HG03457 (cell line): ENCODE measurements around the gene KLRF2.

ENCODE experiments used
- ATAC-seq: cut with Tn5 transposase; IDR thresholded peaks from one replicate; pipeline ENCODE4 v1.9.1; 2021; ENCODE audit warnings: moderate number of reproducible peaks; ENCODE audit not compliant: unreplicated experiment

KLRF2 gene

GRCh38 chr12:9933958-9934357, 52.7 kb downstream of the KLRF2 start:
- ATAC-seq: no peak

GRCh38 chr12:9935026-9935425, 53.7 kb downstream of the KLRF2 start:
- no peak for ATAC-seq

- ATAC-seq: no peak
Observed at GRCh38 chr12:9936591-9936990, 55.3 kb downstream of the KLRF2 start.

- no peak for ATAC-seq
Observed at GRCh38 chr12:9940375-9940774, 59.1 kb downstream of the KLRF2 start.

- no peak for ATAC-seq
Observed at GRCh38 chr12:9941838-9942237, 60.5 kb downstream of the KLRF2 start.

GRCh38 chr12:9943240-9943639, 62.0 kb downstream of the KLRF2 start:
- ATAC-seq: no peak

- ATAC-seq: no peak
Observed at GRCh38 chr12:9944391-9944790, 63.1 kb downstream of the KLRF2 start.
